Muscle layer of duodenum (tissue), 2 donors: Measurements from ENCODE around the gene PDK3.

Source experiments
- H3K27ac ChIP-seq: one replicate; pipeline ENCODE4 v1.7.0; 2013; ENCODE audit warnings: mild to moderate bottlenecking, low read length
- H3K27me3 ChIP-seq: one replicate; pipeline ENCODE4 v1.7.0; 2013; ENCODE audit warnings: low read depth, mild to moderate bottlenecking, control low read depth, low read length
- H3K36me3 ChIP-seq, 2 donors: one replicate each; pipeline ENCODE4 v1.7.0; 2013; ENCODE audit warnings: low read length in 2 of 2, control low read depth in 1 of 2, mild to moderate bottlenecking in 1 of 2; ENCODE audit not compliant: insufficient read depth in 2 of 2, control insufficient read depth in 1 of 2
- H3K4me1 ChIP-seq, 2 donors: one replicate each; pipeline ENCODE4 v1.7.0; 2013; ENCODE audit warnings: low read length in 2 of 2, mild to moderate bottlenecking in 2 of 2, control low read depth in 1 of 2, moderate library complexity in 1 of 2; ENCODE audit not compliant: insufficient read depth in 2 of 2, control insufficient read depth in 1 of 2
- H3K4me3 ChIP-seq, 2 donors: one replicate each; pipeline ENCODE4 v1.7.0; 2013; ENCODE audit warnings: low read length in 2 of 2, low read depth in 1 of 2, mild to moderate bottlenecking in 1 of 2
- H3K9me3 ChIP-seq, 2 donors: one replicate each; pipeline ENCODE4 v1.7.0; 2013; ENCODE audit warnings: low read length in 2 of 2, control low read depth in 1 of 2, mild to moderate bottlenecking in 1 of 2; ENCODE audit not compliant: control insufficient read depth in 1 of 2
- donor health status: healthy.

PDK3 gene

DNA sequence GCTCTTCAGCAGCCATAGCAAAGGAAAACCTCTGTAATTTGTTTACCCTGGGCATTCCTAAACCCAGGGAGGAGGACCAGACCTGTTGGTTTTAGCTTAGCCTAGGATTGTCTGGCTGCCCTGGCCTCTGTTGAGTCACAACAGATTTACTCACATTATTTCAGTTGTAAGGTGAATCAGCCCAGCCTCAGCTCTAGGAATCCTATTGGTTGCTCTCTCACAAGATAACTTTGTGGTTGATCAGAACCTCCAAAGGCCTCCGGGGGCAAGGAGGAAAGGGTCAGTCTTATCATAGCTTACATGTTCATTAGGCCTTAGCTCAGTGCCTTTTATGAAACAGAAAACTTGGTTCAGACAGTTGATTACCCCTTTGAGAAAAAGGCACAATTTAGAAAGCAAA lies 41.0 kb downstream of the PDK3 start:
- H3K4me3 ChIP-seq: no peak overlapping the region
- no peaks in the 10 kb centered on the region for H3K9me3 ChIP-seq
- peaks cover 5% of the 10 kb centered on the region in 2 donors for H3K36me3 ChIP-seq
- H3K27me3 ChIP-seq: no peaks in the 10 kb centered on the region
- H3K27ac ChIP-seq: no peak overlapping the region
- H3K4me1 ChIP-seq: no peaks in the 10 kb centered on the region

DNA sequence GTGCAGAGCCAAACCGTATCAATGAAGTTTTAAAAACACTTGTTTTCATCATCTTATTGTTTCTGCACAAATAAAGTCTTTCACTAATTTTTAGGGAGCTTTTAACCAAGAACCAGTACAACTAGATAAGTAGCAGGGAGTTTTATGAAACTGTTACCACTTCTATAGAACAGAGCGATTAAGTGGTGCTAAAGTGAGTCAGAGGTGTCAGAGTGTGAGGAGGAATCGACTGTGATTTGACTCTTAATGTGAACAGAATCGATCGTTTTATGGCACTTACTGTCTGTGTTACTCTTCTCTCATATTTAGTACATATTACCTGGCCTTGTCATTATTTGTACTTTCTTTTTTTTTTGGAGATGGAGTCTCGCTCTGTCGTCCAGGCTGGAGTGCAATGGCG lies 43.3 kb downstream of the PDK3 start:
- Histone ChIP-seq H3K36me3 (peaks cover 0 to 5% of the 10 kb centered on the region in 2 donors), H3K4me1 (no peaks in the 10 kb centered on the region), H3K4me3 (no peak overlapping the region), H3K9me3 (no peaks in the 10 kb centered on the region), H3K27me3 (no peaks in the 10 kb centered on the region), H3K27ac (no peak overlapping the region)

DNA sequence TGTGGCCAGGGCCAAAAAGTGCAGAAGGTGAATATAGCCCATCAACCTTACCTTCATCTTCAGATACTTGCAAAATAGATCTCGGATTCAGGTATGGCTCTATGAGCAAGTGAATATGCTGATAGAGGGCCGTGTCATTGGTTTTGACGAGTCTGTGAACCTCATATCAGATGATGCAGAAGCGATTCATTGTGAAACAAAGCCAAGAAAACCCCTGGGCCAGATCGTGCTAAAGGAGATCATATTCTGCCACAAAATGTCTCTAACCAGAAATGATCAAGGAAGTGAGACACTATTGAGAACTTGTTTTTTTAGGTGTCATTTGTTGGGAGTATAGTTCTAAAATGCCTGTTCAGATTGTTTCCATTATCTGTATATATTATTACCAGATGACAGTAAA lies 48.3 kb downstream of the PDK3 start:
- H3K4me1 ChIP-seq: no peaks in the 10 kb centered on the region
- H3K9me3 ChIP-seq: no peaks in the 10 kb centered on the region
- no peak overlapping the region for H3K4me3 ChIP-seq
- H3K27me3 ChIP-seq: no peaks in the 10 kb centered on the region
- H3K36me3 ChIP-seq: peaks cover 0 to 5% of the 10 kb centered on the region in 2 donors
- H3K27ac ChIP-seq: no peak overlapping the region

DNA sequence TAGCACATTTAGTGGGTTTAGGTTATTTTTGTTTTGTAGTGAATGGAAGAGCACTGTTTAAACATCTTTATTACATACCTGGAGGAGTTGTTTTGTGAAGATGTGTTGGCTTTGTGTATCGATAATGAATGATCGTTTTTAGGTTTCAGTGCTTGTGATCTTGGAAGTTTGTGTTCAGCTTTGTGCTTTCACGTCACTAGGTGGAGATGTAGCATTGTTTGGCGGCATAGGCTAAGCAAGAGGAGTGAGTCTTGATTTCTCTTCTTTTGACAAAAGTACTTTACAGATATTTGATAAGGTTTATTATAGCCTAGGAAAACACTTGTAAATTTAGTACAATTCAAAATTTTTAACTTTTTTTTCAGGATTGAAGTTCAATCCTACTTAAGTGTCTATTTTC lies 50.4 kb downstream of the PDK3 start:
- peaks cover 0 to 2% of the 10 kb centered on the region in 2 donors for H3K36me3 ChIP-seq
- no peaks in the 10 kb centered on the region for H3K9me3 ChIP-seq
- H3K4me3 ChIP-seq: no peak overlapping the region
- no peak overlapping the region for H3K27ac ChIP-seq
- H3K27me3 ChIP-seq: no peaks in the 10 kb centered on the region
- no peaks in the 10 kb centered on the region for H3K4me1 ChIP-seq

DNA sequence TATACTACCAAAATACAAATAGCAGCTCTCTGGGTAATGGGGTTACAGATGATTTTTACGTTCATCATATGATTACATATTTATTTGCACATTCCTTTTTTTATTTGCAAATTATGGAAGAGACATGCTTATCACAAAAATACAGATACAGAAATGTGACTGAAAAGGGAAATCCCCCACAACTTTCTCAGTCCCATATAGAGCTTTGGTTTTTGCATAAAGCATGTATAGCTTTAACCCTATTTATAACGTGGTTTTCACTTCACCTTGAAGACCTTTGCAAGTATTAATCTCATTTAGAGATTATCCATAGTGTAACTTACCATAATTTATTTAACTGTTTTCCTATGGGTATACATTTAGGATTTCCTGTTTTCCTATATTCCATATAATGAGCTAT lies 55.4 kb downstream of the PDK3 start:
- Histone ChIP-seq H3K9me3 (no peaks in the 10 kb centered on the region), H3K27me3 (no peaks in the 10 kb centered on the region), H3K4me3 (no peak overlapping the region), H3K27ac (no peak overlapping the region), H3K36me3 (peaks cover 8 to 10% of the 10 kb centered on the region in 2 donors), H3K4me1 (no peaks in the 10 kb centered on the region)

DNA sequence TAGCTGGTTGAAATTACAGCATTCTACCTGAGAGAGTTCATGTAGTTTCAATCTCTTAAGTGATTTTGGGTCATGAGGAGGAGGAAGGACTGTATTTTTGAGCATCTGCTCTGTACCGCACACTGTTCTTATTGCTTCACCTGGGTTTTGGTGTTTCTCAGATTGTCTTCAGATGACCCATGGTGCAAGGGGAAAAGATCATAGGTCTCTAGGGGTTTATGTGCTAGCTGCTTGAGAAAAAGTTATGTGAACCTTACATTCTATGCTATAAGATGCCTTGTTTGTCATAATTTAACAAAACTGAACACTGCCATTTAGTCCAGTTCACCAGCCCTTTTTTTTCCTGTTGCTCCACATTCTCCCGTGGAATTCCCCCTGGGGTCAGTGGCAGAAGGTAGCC lies 60.4 kb downstream of the PDK3 start:
- Histone ChIP-seq H3K9me3 (no peaks in the 10 kb centered on the region), H3K4me1 (no peaks in the 10 kb centered on the region), H3K4me3 (no peak overlapping the region), H3K27ac (no peak overlapping the region), H3K36me3 (peaks cover 12 to 18% of the 10 kb centered on the region in 2 donors), H3K27me3 (no peaks in the 10 kb centered on the region)

DNA sequence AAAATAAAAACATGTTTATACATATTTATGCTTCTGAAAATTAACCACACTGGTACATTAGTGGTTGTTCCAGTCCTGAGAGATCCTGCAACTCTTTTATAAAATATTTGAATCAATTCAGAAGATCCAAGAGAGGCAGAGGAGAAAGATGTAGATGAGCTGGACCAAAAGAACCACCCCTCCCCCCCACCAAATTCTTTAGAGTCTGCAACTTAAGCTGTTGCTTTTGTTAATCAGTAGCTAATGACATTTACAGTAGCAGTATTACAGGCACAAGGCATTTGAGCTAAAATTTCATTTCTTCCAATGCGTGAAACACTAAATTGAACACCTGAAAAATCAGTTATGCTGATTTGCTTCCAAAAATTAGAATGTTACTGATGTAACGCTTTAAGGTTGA lies 61.5 kb downstream of the PDK3 start:
- Histone ChIP-seq H3K27ac (no peak overlapping the region), H3K9me3 (no peaks in the 10 kb centered on the region), H3K36me3 (peaks cover 5 to 18% of the 10 kb centered on the region in 2 donors), H3K27me3 (no peaks in the 10 kb centered on the region), H3K4me1 (no peaks in the 10 kb centered on the region), H3K4me3 (no peak overlapping the region)

DNA sequence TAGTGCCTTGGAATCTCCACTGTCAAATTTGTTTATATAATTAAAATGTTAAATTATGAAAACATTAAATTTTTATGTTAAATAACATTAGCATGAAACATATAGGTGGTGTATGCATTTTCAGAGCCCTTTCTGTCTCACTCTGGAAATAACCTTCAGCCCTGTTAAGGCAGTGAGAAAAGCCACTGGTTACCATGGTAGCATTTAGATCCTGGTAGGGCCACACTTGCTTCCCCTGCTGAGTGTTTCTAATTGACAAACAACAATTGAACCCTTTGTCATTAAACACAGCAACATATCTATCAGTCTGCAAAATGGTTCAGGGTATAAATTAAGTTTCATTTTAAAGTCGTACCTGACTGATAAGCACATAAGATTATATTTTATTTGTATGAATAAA lies 63.5 kb downstream of the PDK3 start:
- no peaks in the 10 kb centered on the region for H3K27me3 ChIP-seq
- H3K27ac ChIP-seq: no peak overlapping the region
- H3K4me3 ChIP-seq: no peak overlapping the region
- H3K36me3 ChIP-seq: peaks cover 3 to 22% of the 10 kb centered on the region in 2 donors
- no peaks in the 10 kb centered on the region for H3K4me1 ChIP-seq
- no peaks in the 10 kb centered on the region for H3K9me3 ChIP-seq

DNA sequence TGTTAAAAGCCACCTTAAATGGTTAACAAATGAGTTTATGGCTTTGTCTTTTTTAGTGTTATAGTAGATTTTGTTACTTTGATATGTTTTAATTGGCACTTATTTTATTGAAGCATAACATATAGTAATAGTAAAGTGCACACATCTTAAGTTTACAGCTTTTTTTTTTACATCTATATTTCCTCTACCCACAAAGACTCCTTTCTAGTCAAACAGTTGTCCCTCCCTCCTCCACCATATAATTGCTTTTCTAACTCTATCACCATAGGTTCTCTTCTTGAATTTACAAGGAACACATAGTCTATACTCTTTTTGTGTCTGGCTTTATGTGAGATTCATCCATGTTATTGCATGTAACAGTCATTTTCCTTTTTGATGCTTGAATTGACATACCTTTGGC lies 71.5 kb downstream of the PDK3 start:
- Histone ChIP-seq H3K27me3 (no peaks in the 10 kb centered on the region), H3K9me3 (no peaks in the 10 kb centered on the region), H3K4me3 (no peak overlapping the region), H3K27ac (no peak overlapping the region), H3K36me3 (peaks cover 0 to 18% of the 10 kb centered on the region in 2 donors), H3K4me1 (no peaks in the 10 kb centered on the region)

DNA sequence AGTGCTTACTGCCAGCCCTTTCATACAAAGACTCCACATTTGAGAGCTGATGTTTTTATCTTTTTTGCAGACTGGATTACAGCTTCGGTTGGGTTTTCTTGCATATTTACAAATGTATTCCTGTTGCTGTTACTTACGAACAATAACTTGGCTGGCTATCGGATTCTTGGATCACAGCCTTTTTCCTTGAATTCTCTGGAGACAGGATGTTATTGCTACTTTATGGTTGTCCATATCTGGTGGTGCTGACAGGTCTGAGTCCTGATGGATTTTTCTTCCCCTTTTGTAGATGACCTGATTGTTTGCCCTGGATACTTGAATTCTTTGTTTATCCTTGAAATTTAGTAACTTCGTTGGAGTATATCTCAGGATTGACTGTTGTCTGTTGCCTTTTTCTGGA lies 77.7 kb downstream of the PDK3 start:
- Histone ChIP-seq H3K27ac (no peak overlapping the region), H3K27me3 (no peaks in the 10 kb centered on the region), H3K4me1 (no peaks in the 10 kb centered on the region), H3K36me3 (peaks cover 0 to 5% of the 10 kb centered on the region in 2 donors), H3K9me3 (no peaks in the 10 kb centered on the region), H3K4me3 (no peak overlapping the region)

DNA sequence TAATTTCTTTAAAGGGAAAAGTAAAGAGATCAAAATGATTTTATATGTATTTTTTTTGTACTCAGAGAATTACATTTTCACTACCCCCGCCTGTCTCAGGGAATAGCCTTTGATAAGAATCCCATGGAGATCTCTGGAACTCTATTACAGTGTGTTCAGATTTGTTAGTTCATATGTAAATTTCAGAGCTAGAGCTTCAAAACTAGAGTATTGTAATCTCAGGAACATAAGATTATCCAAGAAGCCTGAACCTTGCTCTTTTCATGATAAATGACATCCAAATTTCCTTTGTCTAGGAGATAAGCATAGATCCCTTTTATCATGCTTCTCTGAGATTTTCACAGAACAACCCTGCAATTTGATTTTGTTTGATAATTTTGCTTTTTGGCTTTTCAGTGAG lies 82.9 kb downstream of the PDK3 start:
- Histone ChIP-seq H3K27me3 (no peaks in the 10 kb centered on the region), H3K9me3 (no peaks in the 10 kb centered on the region), H3K36me3 (peaks cover 0 to 5% of the 10 kb centered on the region in 2 donors), H3K4me1 (peaks cover 0 to 5% of the 10 kb centered on the region in 2 donors), H3K4me3 (no peak overlapping the region), H3K27ac (no peak overlapping the region)

DNA sequence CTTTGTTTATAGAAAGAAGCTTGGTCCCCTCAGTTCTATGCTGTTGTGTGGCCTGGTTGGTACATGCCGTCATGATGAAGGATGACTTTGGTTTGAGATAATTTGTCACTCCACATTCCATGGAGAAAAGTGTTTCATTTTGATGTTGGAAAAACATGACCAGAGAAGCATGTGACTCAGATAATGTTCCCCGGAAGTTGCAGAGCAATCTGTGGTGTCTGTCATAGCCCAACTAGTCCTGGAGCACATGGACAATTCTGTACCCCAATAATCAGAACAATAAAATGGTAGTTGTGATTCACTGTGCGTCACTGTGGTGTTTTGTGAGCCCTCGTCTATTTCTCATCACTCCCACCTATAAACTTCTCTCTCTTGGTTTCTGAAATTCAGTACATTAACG lies 85.1 kb downstream of the PDK3 start:
- H3K4me3 ChIP-seq: no peak overlapping the region
- H3K4me1 ChIP-seq: peaks cover 0 to 5% of the 10 kb centered on the region in 2 donors
- no peaks in the 10 kb centered on the region for H3K36me3 ChIP-seq
- no peaks in the 10 kb centered on the region for H3K27me3 ChIP-seq
- no peak overlapping the region for H3K27ac ChIP-seq
- H3K9me3 ChIP-seq: no peaks in the 10 kb centered on the region
